SK-N-MC (cell line): ENCODE data around the gene TEX19.

Experiments used
- DNase-seq: peaks from one replicate; pipeline ENCODE4 v3.0.0-alpha.2; 2011; ENCODE audit warnings: low read depth, low spot score
- H3K27ac ChIP-seq: fragments of 200-600 bp; sonication (generic); 2 replicates; pipeline ENCODE4 v1.5.1; 2016; ENCODE audit warnings: mixed run types
- H3K36me3 ChIP-seq: fragments of 200-600 bp; sonication (generic); 2 replicates; pipeline ENCODE4 v1.6.1; 2017; ENCODE audit warnings: antibody characterized with exemption, low read length, mixed read lengths; ENCODE audit not compliant: insufficient read depth
- H3K4me3 ChIP-seq: fragments of 200-600 bp; sonication (generic); 2 replicates; pipeline ENCODE4 v1.5.1; 2016
- H3K9ac ChIP-seq: fragments of 200-600 bp; sonication (generic); 2 replicates; pipeline ENCODE4 v1.8.0; 2017; ENCODE audit warnings: mixed run types, mixed read lengths; ENCODE audit not compliant: insufficient read length
- H3K9me3 ChIP-seq: fragments of 200-600 bp; sonication (generic); 2 replicates; pipeline ENCODE4 v1.6.1; 2017; ENCODE audit warnings: low read depth, mild to moderate bottlenecking, antibody characterized with exemption, low read length, moderate library complexity, mixed read lengths
- EZH2 ChIP-seq: fragments of 200-600 bp; sonication (generic); IDR thresholded peaks from one replicate; pipeline ENCODE4 v1.6.1; 2017; ENCODE audit warnings: antibody characterized with exemption
- FOXP2 ChIP-seq: optimal IDR thresholded peaks from 2 replicates; pipeline ENCODE3; 2011; ENCODE audit warnings: mild to moderate bottlenecking, moderate library complexity; ENCODE audit not compliant: insufficient read depth; ENCODE audit errors: extremely low read length, control extremely low read depth
- POLR2AphosphoS5 ChIP-seq: IDR thresholded peaks from 2 replicates; pipeline ENCODE4 v1.6.1; 2012; ENCODE audit warnings: mild to moderate bottlenecking, low read depth, low read length, borderline replicate concordance

The TEX19 gene, protein sequence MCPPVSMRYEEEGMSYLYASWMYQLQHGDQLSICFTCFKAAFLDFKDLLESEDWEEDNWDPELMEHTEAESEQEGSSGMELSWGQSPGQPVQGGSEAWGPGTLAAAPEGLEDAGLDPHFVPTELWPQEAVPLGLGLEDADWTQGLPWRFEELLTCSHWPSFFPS

DNA sequence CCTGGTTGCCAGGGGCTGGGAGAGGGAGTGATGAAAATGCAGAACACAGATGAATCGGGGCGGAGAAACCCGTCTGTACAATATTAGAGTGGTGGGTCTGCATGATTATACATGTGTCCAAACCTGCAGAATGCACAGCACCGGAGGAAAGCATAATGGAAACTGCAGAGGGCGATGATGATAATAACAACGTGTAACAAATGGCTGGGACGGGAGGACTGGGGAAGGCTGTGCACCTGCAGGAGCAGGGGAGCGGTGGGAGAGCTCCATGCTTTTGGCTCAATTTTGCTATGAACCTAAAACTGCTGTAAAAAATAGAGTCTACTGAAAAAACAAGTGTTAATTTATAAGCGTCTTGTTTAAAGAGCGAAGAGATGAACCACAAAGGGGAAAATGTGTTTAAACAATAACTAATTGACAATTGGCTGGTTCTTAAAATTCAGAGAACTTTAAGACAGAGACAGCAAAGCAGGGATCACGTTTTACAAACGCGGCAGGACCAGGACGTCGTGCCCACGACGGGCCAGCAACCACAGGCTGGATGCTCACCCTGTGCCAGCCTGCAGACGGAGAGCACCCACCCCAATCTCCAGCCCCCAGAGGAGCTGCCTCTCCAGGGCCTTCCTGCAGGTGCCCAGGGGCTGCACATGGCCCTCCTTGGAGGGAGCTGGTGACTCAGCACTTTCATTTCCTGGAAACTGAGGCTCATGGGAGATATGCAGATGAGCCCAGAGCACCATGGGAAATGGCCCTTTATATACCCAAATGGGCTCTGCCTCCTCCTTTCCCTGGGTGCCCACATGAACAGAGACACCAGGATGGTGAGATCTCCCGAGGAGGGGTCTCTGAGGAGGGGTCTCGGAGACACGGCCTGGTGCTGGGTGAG lies at the start of gene TEX19:
TEX19 (plus strand) TSS at position 783 of the 886 bp plus-strand sequence. CDS start 2,904 bp downstream, outside the sequence.
- DNase-seq: no peak
- no peak for TF ChIP-seq FOXP2
- peak within 1 kb of the TSS; percentile 90 for H3K27ac ChIP-seq

DNA sequence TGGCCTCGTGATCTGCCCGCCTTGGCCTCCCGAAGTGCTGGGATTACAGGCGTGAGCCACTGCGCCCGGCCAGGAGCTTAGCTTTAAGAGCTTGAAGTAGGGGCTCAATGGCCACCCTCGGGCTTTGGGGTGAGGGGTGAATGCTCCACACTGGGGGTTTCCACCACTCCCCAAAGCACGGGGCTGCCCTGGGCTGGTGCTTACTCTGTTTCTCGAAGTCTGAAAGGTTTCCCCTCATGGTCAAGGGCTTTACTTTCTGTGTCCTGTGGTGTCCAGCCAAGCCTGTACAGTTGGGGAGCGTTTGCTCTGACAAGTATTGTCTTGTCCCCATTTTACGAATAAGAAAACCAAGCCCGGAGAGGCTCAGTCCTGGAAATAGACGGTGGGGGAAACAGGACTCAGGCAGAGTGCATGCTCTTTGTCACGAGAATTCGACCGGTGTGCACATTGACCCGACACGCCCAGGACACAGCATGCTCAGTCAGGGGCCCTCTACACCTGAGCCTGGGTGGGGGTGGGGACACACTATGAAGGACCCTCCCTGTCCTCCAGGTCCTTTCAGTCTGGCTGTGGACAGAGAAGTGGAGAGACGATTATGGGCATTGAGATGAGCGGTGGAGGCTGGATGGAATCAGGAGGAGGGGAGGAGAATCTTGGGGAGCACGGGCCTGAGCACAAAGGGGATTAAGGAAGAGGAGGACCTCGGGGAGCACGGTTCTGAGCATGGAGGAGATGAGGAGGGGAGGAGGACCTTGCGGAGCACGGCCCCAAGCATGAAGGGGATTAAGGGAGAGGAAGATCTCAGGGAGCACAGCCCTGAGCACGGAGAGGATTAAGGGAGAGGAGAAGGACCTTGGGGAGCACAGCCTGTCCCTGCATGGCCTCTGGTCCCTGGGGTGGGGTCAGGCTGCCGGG lies 49.1 kb upstream of the TEX19 start:
- no peak for DNase-seq
- no peak overlapping the region for H3K4me3 ChIP-seq
- no peak overlapping the region for H3K27ac ChIP-seq
- H3K9ac ChIP-seq: no peak overlapping the region
- no peaks in the 10 kb centered on the region for H3K9me3 ChIP-seq
- no peaks in the 10 kb centered on the region for H3K36me3 ChIP-seq
- TF ChIP-seq POLR2AphosphoS5 (no peak), EZH2 (no peak), FOXP2 (no peak)

More for the DNA sequence above, at the start of gene TEX19:
- H3K9ac ChIP-seq: no peak within 1 kb of the TSS
- no peak within 1 kb of the TSS for H3K4me3 ChIP-seq
- H3K36me3 ChIP-seq: no peaks in the 10 kb centered on the region
- H3K9me3 ChIP-seq: no peaks in the 10 kb centered on the region

DNA sequence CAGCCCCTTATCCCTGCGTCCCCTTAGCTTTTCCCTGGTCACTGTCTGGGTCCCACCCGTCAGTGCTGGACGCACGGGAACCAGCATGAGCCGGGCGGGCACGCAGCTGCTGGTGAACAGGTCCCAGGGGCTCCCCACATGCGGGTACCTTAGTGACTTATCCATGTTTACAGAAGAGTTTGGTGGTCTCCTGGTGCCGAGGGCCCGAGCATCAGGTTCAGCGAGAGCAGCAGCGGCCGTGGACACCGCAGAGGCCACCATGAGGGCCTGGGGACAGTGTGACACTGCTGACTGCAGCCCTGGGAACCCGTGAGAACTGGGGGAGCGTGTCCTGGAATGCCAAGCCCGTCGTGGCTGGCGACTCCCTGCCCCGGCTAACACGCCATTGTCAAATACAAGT lies 48.2 kb upstream of the TEX19 start:
- Histone ChIP-seq H3K36me3 (no peaks in the 10 kb centered on the region), H3K4me3 (no peak overlapping the region), H3K27ac (no peak overlapping the region), H3K9me3 (no peaks in the 10 kb centered on the region), H3K9ac (no peak overlapping the region)
- TF ChIP-seq POLR2AphosphoS5 (no peak), FOXP2 (no peak), EZH2 (no peak)
- no peak for DNase-seq

DNA sequence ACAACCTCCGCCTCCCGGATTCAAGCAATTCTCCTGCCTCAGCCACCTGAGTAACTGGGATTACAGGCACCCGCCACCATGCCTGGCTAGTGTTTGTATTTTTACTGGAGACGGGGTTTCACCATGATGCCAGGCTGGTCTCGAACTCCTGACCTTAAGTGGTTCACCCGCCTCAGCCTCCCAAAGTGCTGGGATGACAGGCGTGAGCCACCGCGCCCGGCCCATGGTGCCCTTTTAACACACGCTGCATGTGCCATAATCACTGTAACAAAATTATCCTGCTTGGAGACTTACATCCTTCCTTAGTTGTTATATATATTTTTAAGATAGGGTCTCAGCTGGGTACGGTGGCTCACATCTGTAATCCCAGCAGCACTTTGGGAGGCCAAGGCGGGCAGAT lies 47.1 kb upstream of the TEX19 start:
- no peaks in the 10 kb centered on the region for H3K9me3 ChIP-seq
- no peak for DNase-seq
- no peak for TF ChIP-seq EZH2
- no peak for TF ChIP-seq FOXP2
- no peak for TF ChIP-seq POLR2AphosphoS5
- no peak overlapping the region for H3K9ac ChIP-seq
- H3K27ac ChIP-seq: no peak overlapping the region
- H3K4me3 ChIP-seq: no peak overlapping the region
- H3K36me3 ChIP-seq: no peaks in the 10 kb centered on the region

DNA sequence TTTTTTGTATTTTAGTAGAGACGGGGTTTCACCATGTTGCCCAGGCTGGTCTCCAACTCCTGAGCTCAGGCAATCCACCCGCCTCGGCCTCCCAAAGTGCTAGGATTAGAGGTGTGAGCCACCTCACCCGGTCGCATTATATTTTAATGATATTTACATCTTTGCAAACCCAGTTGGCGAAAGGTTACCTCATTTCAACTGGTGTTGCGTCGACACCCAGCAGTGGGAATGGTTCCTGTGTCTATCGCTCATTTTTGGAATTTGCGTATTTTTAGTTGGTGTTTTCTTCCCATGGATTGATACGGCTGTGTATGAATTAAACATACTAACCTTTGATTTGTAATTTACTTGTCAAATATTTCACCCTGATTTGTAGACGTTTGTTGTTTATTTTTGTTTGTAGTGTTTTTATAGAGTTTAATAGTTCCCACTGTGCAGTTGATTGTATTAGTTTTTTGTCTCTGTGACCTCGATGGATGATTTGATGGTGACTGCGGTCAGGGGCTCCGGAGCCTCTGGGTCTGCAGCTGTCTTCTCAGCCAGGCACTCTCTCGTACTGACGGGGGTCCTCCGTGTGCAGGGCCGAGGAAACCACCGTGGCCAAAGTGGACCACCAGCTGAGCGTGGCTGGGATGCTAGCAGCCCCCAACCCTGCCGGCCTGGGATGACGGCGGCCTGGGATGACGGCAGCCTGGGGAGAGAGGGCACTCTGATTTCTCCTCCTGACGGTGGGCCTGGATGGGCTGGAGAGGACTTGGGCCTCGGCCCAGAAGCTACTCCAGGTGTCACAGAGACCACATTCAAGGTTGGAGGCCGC lies 45.6 kb upstream of the TEX19 start:
- no peak for TF ChIP-seq POLR2AphosphoS5
- no peak for TF ChIP-seq FOXP2
- TF ChIP-seq EZH2: no peak
- H3K27ac ChIP-seq: no peak overlapping the region
- no peak overlapping the region for H3K4me3 ChIP-seq
- no peak for DNase-seq
- H3K9me3 ChIP-seq: no peaks in the 10 kb centered on the region
- H3K36me3 ChIP-seq: no peaks in the 10 kb centered on the region
- no peak overlapping the region for H3K9ac ChIP-seq

DNA sequence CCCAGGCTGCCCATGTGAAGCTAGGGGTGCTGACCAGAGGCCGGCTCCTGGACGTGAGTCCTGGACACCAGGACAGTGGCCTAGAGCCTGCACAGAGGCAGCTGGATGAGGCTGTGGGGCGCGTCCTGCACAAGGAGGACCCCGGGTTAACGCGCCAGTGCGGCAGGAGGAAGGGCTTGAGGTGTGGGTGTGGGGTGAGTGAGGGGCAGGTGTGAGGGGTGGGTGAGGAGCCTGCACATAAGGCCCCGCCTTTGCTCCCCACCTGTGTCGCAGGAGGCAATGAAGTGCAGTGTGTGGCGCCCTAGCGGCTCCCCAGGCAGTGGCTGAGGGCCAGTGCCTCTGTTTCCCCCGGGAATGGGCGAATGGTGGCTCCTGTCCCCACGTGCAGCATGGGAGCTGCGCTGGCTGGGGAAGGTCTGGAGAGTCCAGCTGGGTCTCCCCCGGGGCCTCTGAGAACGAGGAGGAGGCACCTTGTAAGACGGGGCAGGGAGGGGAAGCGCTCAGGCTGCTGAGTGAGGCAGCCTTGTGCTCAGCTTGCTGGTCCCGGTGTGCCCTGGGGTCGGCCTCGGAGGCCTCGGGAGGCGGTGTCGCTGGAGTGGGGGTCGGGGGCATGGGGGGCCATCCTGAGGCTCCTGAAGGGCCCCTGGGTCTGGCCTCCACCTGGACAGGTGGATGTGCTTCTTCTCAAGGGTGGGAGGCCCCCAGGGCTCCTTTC lies 44.9 kb upstream of the TEX19 start:
- no peak overlapping the region for H3K4me3 ChIP-seq
- no peak overlapping the region for H3K9ac ChIP-seq
- TF ChIP-seq EZH2: no peak
- TF ChIP-seq FOXP2: no peak
- TF ChIP-seq POLR2AphosphoS5: no peak
- H3K27ac ChIP-seq: no peak overlapping the region
- no peak for DNase-seq
- H3K9me3 ChIP-seq: no peaks in the 10 kb centered on the region
- H3K36me3 ChIP-seq: no peaks in the 10 kb centered on the region

DNA sequence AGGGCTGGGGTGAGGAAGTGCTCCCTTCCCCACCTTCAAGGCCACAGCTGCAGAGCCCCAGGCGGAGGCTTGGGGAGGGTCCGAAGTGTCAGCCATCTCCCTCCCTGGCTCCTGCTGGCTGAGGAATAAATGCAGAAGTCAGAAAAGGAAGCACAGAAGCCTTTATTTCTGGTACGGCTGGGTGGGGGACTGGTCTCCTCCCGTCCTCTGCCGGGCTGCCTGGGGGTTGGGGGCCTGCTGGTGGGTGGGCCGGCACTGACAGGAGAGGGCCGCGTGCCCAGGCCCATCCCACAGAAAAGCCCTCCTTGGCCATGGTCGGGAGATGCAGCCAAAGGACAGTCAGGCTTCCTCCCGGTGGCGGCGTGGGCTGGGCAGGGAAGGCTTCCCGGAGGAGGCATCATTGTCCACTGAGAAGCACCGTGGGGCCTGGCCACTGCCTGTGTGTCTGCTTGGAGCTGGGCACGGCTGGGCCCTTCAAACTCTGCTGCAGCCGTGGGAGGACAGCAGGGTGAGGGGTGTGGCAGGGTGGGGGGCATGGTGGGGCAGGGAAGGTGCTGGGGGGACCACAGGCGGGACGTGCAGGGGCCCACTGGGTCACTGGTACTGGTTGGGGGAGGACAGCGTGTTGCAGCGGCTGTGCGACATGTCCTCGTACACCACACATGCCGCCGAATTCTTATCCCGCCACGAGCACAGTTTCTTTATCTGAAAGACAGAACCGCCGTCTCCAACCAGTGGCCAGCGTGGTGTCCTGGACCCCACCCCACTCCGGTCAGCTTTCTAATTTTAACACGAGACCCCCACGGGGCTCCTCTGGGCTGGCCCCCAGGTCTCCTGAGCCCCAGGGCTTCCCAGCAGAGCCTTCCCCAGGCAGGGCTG lies 44.1 kb upstream of the TEX19 start:
- Histone ChIP-seq H3K27ac (no peak overlapping the region), H3K4me3 (no peak overlapping the region), H3K36me3 (no peaks in the 10 kb centered on the region), H3K9me3 (no peaks in the 10 kb centered on the region), H3K9ac (no peak overlapping the region)
- TF ChIP-seq POLR2AphosphoS5 (no peak), FOXP2 (no peak), EZH2 (no peak)
- DNase-seq: no peak
